Chondrocyte (in vitro differentiated cells): ENCODE results near the gene GPS2. TPM values are rescaled to one million over a fixed set of nuclear protein-coding genes. Genes with fewer than 3 reads are reported as not detected.
A peak's percentile ranks its signal among the peaks of the same experiment; 100 is the strongest.

Experiments used
- DNase-seq: peaks from one replicate; pipeline ENCODE4 v3.0.0; 2021; ENCODE audit warnings: mixed read lengths, low spot score
- H3K27ac Mint-ChIP-seq: one replicate; pipeline ENCODE4 v1.8.0; 2021; ENCODE audit warnings: mild to moderate bottlenecking, moderate library complexity, mixed read lengths; ENCODE audit not compliant: unreplicated experiment
- H3K27me3 Mint-ChIP-seq: 2 replicates; pipeline ENCODE4 v1.8.0; 2021; ENCODE audit warnings: low read depth, mixed read lengths
- H3K36me3 Mint-ChIP-seq: 2 replicates; pipeline ENCODE4 v1.8.0; 2021; ENCODE audit warnings: low read depth, mixed read lengths
- H3K4me1 Mint-ChIP-seq: 2 replicates; pipeline ENCODE4 v1.8.0; 2021; ENCODE audit warnings: low read depth, mild to moderate bottlenecking, mixed read lengths
- H3K4me3 Mint-ChIP-seq: one replicate; pipeline ENCODE4 v1.8.0; 2021; ENCODE audit warnings: mild to moderate bottlenecking, moderate library complexity, mixed read lengths; ENCODE audit not compliant: unreplicated experiment
- H3K9me3 Mint-ChIP-seq: 2 replicates; pipeline ENCODE4 v1.8.0; 2021; ENCODE audit warnings: low read depth, mixed read lengths
- CTCF ChIP-seq: fragments of 200-600 bp; sonication (generic); IDR thresholded peaks from 2 replicates; pipeline ENCODE4 v1.5.0; 2021; ENCODE audit warnings: antibody characterized with exemption, mild to moderate bottlenecking, moderate library complexity
- total RNA-seq: library from RNA; stranded (reverse); gene quantifications from 3 replicates; pipeline ENCODE4 v1.2.1, GENCODE V29; 2021

The GPS2 gene
- total RNA-seq, 1 donor from 2014 or later: 43.9 TPM

- no peaks in the 10 kb centered on the region for H3K9me3 Mint-ChIP-seq
- H3K27me3 Mint-ChIP-seq: no peaks in the 10 kb centered on the region
- DNase-seq: no peak
- peak; percentile 88 for TF ChIP-seq CTCF
- H3K27ac Mint-ChIP-seq: no peak overlapping the region
- H3K36me3 Mint-ChIP-seq: no peaks in the 10 kb centered on the region
- H3K4me3 Mint-ChIP-seq: no peak overlapping the region
- H3K4me1 Mint-ChIP-seq: peaks cover 32% of the 10 kb centered on the region
These were observed 41.0 kb upstream of the GPS2 start for GRCh38 chr17:7356072-7356549.

- peaks cover 32% of the 10 kb centered on the region for H3K4me1 Mint-ChIP-seq
- DNase-seq: no peak
- no peaks in the 10 kb centered on the region for H3K36me3 Mint-ChIP-seq
- H3K4me3 Mint-ChIP-seq: no peak overlapping the region
- no peaks in the 10 kb centered on the region for H3K9me3 Mint-ChIP-seq
- H3K27me3 Mint-ChIP-seq: no peaks in the 10 kb centered on the region
- H3K27ac Mint-ChIP-seq: peak overlapping the region; percentile 61
- TF ChIP-seq CTCF: no peak
These were observed 40.4 kb upstream of the GPS2 start for GRCh38 chr17:7355573-7355972.

GRCh38 chr17:7355053-7355452 lies 39.9 kb upstream of the GPS2 start, which contains the start of gene TMEM95:
Gene TMEM95, plus strand, starts transcription at chr17:7355156. Its CDS starts 49 bp downstream, at chr17:7355205.
- no peak for DNase-seq
- H3K9me3 Mint-ChIP-seq: no peaks in the 10 kb centered on the region
- no peaks in the 10 kb centered on the region for H3K27me3 Mint-ChIP-seq
- H3K27ac Mint-ChIP-seq: peak within 1 kb of the TSS; percentile 77
- H3K4me1 Mint-ChIP-seq: peaks cover 32% of the 10 kb centered on the region
- peak within 1 kb of the TSS; percentile 87 for H3K4me3 Mint-ChIP-seq
- H3K36me3 Mint-ChIP-seq: no peaks in the 10 kb centered on the region
- TF ChIP-seq CTCF: no peak

- H3K4me1 Mint-ChIP-seq: peaks cover 39% of the 10 kb centered on the region
- H3K27ac Mint-ChIP-seq: peak overlapping the region; percentile 77
- H3K27me3 Mint-ChIP-seq: no peaks in the 10 kb centered on the region
- H3K9me3 Mint-ChIP-seq: no peaks in the 10 kb centered on the region
- no peak for DNase-seq
- no peaks in the 10 kb centered on the region for H3K36me3 Mint-ChIP-seq
- TF ChIP-seq CTCF: no peak
- H3K4me3 Mint-ChIP-seq: peak overlapping the region; percentile 87
These were observed 39.2 kb upstream of the GPS2 start for GRCh38 chr17:7354262-7354843.

- H3K9me3 Mint-ChIP-seq: no peaks in the 10 kb centered on the region
- no peaks in the 10 kb centered on the region for H3K36me3 Mint-ChIP-seq
- H3K4me1 Mint-ChIP-seq: peaks cover 44% of the 10 kb centered on the region
- TF ChIP-seq CTCF: no peak
- H3K27me3 Mint-ChIP-seq: no peaks in the 10 kb centered on the region
- no peak for DNase-seq
- peak overlapping the region; percentile 87 for H3K4me3 Mint-ChIP-seq
- peak overlapping the region; percentile 91 for H3K27ac Mint-ChIP-seq
These were observed 37.9 kb upstream of the GPS2 start for GRCh38 chr17:7352910-7353635.
